Measurements from ENCODE around the gene CYP19A1. TPM values are rescaled to one million over a fixed set of nuclear protein-coding genes. Genes with fewer than 3 reads are reported as not detected.

CYP19A1 gene
- total RNA-seq, 1 experiment from 2014 or later, result 0.94 TPM

DNA sequence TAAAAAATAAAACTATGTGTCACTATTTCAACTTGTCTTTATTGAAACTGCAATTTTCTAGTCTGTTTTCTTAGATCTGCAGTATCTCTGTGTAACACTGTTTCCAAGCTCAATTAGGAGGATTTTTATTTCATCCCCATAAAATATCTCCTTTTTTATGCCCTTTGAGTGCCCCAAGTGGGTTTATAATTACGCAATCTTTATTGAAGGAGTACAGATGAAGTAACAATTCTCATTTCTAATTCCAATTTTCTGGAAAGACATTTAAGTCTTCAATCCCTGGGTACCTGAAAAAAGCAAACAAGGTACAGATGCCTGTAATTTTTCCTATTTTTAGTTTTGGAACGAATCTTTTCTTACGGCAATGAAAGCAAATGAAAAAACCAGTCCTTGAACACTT, 61.3 kb downstream of the CYP19A1 start:
- H2AFZ ChIP-seq, result no peak overlapping the region
- H3K4me2 ChIP-seq, result no peak overlapping the region
- ChIA-PET POLR2A (ENCODE audit: unreplicated experiment) (no interaction called here), CTCF (no interaction called here)
- intact Hi-C loops (cut with micrococcal nuclease; ENCODE audit: unreplicated experiment), result no loop called here
- H3K27me3 ChIP-seq (ENCODE audit: insufficient read depth, low read depth), result peaks cover 15% of the 10 kb centered on the region; the same call in 1 of the 2 replicates
- TF ChIP-seq EZH2 (IDR thresholded peaks at IDR 0.05; ENCODE audit: low read depth), result no peak
- TF ChIP-seq, protein P1, sequence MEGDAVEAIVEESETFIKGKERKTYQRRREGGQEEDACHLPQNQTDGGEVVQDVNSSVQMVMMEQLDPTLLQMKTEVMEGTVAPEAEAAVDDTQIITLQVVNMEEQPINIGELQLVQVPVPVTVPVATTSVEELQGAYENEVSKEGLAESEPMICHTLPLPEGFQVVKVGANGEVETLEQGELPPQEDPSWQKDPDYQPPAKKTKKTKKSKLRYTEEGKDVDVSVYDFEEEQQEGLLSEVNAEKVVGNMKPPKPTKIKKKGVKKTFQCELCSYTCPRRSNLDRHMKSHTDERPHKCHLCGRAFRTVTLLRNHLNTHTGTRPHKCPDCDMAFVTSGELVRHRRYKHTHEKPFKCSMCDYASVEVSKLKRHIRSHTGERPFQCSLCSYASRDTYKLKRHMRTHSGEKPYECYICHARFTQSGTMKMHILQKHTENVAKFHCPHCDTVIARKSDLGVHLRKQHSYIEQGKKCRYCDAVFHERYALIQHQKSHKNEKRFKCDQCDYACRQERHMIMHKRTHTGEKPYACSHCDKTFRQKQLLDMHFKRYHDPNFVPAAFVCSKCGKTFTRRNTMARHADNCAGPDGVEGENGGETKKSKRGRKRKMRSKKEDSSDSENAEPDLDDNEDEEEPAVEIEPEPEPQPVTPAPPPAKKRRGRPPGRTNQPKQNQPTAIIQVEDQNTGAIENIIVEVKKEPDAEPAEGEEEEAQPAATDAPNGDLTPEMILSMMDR (conservative IDR thresholded peaks at IDR 0.05), result no peak
- H3K4me1 ChIP-seq (replicated peaks; ENCODE audit: insufficient read depth), result no peaks in the 10 kb centered on the region
- no peaks in the 10 kb centered on the region for H3K9me2 ChIP-seq (ENCODE audit: insufficient read depth)
- no peak for DNase-seq
- no peaks in the 10 kb centered on the region for H3K36me3 ChIP-seq (ENCODE audit: low read depth)
- no peaks in the 10 kb centered on the region for H3K79me2 ChIP-seq (ENCODE audit: low read depth)
- H3F3A ChIP-seq (ENCODE audit: insufficient read depth, low read depth), result no peaks in the 10 kb centered on the region
- H3K4me3 ChIP-seq, result no peak overlapping the region
- no TSS peak for BruUV-seq (replicated peaks)
- H3K27ac ChIP-seq, result no peak overlapping the region
- no peaks in the 10 kb centered on the region for H4K20me1 ChIP-seq (ENCODE audit: insufficient read depth)
- H3K9me3 ChIP-seq (ENCODE audit: insufficient read depth, low read depth), result no peaks in the 10 kb centered on the region

DNA sequence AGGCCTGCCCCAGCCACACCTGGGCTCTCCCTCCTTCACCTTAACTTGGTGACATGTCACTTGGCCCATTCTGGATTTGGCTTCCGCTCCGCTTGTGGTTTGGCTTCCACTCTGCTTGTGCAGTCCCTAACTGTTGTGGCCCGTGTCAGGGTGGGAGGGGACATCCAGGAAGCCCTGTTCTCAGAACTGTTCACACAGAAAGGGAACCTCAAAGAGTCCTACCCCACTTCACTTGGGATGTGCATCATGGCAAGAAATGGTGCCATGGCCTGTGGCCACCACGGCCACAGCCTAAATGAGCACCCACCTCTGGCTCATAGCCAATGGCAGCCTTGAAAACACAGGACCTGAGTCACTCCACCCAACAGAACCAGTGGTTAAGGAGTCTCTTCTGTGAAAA, 63.4 kb downstream of the CYP19A1 start:
- Histone ChIP-seq H3K9me2 (ENCODE audit: insufficient read depth) (no peaks in the 10 kb centered on the region), H3K4me3 (no peak overlapping the region), H3K36me3 (ENCODE audit: low read depth) (no peaks in the 10 kb centered on the region), H3F3A (ENCODE audit: insufficient read depth, low read depth) (no peaks in the 10 kb centered on the region), H2AFZ (no peak overlapping the region), H4K20me1 (ENCODE audit: insufficient read depth) (no peaks in the 10 kb centered on the region), H3K27me3 (ENCODE audit: insufficient read depth, low read depth) (peaks cover 15% of the 10 kb centered on the region; the same call in 1 of the 2 replicates), H3K9me3 (ENCODE audit: insufficient read depth, low read depth) (no peaks in the 10 kb centered on the region), H3K79me2 (ENCODE audit: low read depth) (no peaks in the 10 kb centered on the region), H3K4me1 (replicated peaks; ENCODE audit: insufficient read depth) (no peaks in the 10 kb centered on the region), H3K4me2 (no peak overlapping the region), H3K27ac (no peak overlapping the region)
- no TSS peak for BruUV-seq (replicated peaks)
- CTCF ChIA-PET, result no interaction called here
- intact Hi-C loops (cut with micrococcal nuclease; ENCODE audit: unreplicated experiment), result no loop called here
- DNase-seq, result no peak
- no peak for TF ChIP-seq EZH2 (IDR thresholded peaks at IDR 0.05; ENCODE audit: low read depth)
- TF ChIP-seq, protein P1 (conservative IDR thresholded peaks at IDR 0.05), result no peak
- POLR2A ChIA-PET (ENCODE audit: unreplicated experiment), result no interaction called here

DNA sequence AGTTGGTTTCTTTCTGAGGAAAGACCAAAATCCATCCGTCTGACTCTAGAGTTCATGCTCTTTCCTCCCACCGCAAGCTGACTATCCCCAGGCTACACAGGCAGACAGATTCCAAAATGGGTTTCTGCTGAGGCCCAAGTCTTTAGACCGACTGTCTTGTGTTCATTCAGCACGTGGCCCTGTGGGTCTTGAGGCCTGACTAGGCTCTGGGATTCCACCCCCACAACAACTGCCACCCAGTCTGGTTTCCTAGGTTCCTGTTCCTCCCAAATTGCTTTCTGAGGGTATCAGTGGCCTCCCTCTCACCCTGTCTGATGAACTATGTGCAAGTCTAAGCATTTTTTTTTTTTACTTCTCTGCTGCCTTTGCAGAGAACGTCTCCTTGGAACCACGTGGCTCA, 67.7 kb downstream of the CYP19A1 start:
- CTCF ChIA-PET, result no interaction called here
- no peaks in the 10 kb centered on the region for H3K9me3 ChIP-seq (ENCODE audit: insufficient read depth, low read depth)
- no peak for DNase-seq
- no peaks in the 10 kb centered on the region for H3K79me2 ChIP-seq (ENCODE audit: low read depth)
- no peaks in the 10 kb centered on the region for H3K9me2 ChIP-seq (ENCODE audit: insufficient read depth)
- TF ChIP-seq EZH2 (IDR thresholded peaks at IDR 0.05; ENCODE audit: low read depth), result no peak
- TF ChIP-seq, protein P1 (conservative IDR thresholded peaks at IDR 0.05), result no peak
- no peak overlapping the region for H3K27ac ChIP-seq
- H4K20me1 ChIP-seq (ENCODE audit: insufficient read depth), result no peaks in the 10 kb centered on the region
- intact Hi-C loops (cut with micrococcal nuclease; ENCODE audit: unreplicated experiment), result no loop called here
- H3K27me3 ChIP-seq (ENCODE audit: insufficient read depth, low read depth), result peaks cover 21% of the 10 kb centered on the region; the same call in 1 of the 2 replicates
- no peak overlapping the region for H3K4me3 ChIP-seq
- BruUV-seq (replicated peaks), result no TSS peak
- no peak overlapping the region for H2AFZ ChIP-seq
- H3K4me1 ChIP-seq (replicated peaks; ENCODE audit: insufficient read depth), result no peaks in the 10 kb centered on the region
- no peaks in the 10 kb centered on the region for H3F3A ChIP-seq (ENCODE audit: insufficient read depth, low read depth)
- no peak overlapping the region for H3K4me2 ChIP-seq
- no peaks in the 10 kb centered on the region for H3K36me3 ChIP-seq (ENCODE audit: low read depth)
- POLR2A ChIA-PET (ENCODE audit: unreplicated experiment), result no interaction called here

Data from PC-9 (cell line).